Measurements from ENCODE around the gene PRDM12. TPM values are rescaled to one million over a fixed set of nuclear protein-coding genes. Genes with fewer than 3 reads are reported as not detected.
A peak's percentile ranks its signal among the peaks of the same experiment; 100 is the strongest.

PRDM12 gene
- total and polyA plus RNA-seq, 11 donors: 0.14 TPM; not detected in 10

GRCh38 chr9:130630071-130630450 is 34.3 kb upstream of the PRDM12 start:
- H3K4me1 ChIP-seq: peaks cover 0 to 55% (median 16%) of the 10 kb centered on the region in 12 donors
- H3K9me3 ChIP-seq: no peaks in the 10 kb centered on the region
- H3K4me3 ChIP-seq: no peak overlapping the region
- ATAC-seq: no peak
- peaks cover 2 to 100% (median 90%) of the 10 kb centered on the region in 9 donors for H3K36me3 ChIP-seq
- no peak for TF ChIP-seq POLR2A (IDR thresholded peaks at IDR 0.05)
- TF ChIP-seq, protein P1, sequence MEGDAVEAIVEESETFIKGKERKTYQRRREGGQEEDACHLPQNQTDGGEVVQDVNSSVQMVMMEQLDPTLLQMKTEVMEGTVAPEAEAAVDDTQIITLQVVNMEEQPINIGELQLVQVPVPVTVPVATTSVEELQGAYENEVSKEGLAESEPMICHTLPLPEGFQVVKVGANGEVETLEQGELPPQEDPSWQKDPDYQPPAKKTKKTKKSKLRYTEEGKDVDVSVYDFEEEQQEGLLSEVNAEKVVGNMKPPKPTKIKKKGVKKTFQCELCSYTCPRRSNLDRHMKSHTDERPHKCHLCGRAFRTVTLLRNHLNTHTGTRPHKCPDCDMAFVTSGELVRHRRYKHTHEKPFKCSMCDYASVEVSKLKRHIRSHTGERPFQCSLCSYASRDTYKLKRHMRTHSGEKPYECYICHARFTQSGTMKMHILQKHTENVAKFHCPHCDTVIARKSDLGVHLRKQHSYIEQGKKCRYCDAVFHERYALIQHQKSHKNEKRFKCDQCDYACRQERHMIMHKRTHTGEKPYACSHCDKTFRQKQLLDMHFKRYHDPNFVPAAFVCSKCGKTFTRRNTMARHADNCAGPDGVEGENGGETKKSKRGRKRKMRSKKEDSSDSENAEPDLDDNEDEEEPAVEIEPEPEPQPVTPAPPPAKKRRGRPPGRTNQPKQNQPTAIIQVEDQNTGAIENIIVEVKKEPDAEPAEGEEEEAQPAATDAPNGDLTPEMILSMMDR (IDR thresholded peaks at IDR 0.05): no peak
- 92 to 94% (median 93%) methylated on average over 3 to 4 of the region's 4 CpGs for WGBS, 4 donors
- peak overlapping the region in 5 of 12 donors; percentile 51 to 74 (median 72) for H3K27ac ChIP-seq
- DNase-seq: no peak
- intact Hi-C loops (cut with DNase I): no loop called here
- no peaks in the 10 kb centered on the region for H3K27me3 ChIP-seq

GRCh38 chr9:130630506-130631330 is 33.7 kb upstream of the PRDM12 start:
- Histone ChIP-seq H3K27ac (peak overlapping the region in 6 of 12 donors; percentile 51 to 74 (median 70)), H3K9me3 (no peaks in the 10 kb centered on the region), H3K27me3 (no peaks in the 10 kb centered on the region), H3K4me3 (no peak overlapping the region), H3K36me3 (peaks cover 2 to 100% (median 89%) of the 10 kb centered on the region in 9 donors), H3K4me1 (peaks cover 0 to 53% (median 16%) of the 10 kb centered on the region in 12 donors)
- TF ChIP-seq POLR2A (IDR thresholded peaks at IDR 0.05): no peak
- ATAC-seq: peak; percentile 87 to 91 (median 89)
- 64 to 76% (median 68%) methylated on average over 18 to 27 of the region's 27 CpGs for WGBS, 4 donors
- peak; percentile 71 to 89 (median 82) for DNase-seq
- intact Hi-C loops (cut with DNase I): no loop called here

- DNase-seq (no peak), ATAC-seq (no peak)
- no peak overlapping the region for H3K4me3 ChIP-seq
- H3K9me3 ChIP-seq: no peaks in the 10 kb centered on the region
- peaks cover 2 to 100% (median 89%) of the 10 kb centered on the region in 9 donors for H3K36me3 ChIP-seq
- H3K27me3 ChIP-seq: no peaks in the 10 kb centered on the region
- peak overlapping the region in 6 of 12 donors; percentile 11 to 72 (median 62) for H3K27ac ChIP-seq
- TF ChIP-seq, protein P1 (IDR thresholded peaks at IDR 0.05): peak in 1 of 12 donors; percentile 6
- TF ChIP-seq POLR2A (IDR thresholded peaks at IDR 0.05): no peak
- 74 to 91% (median 84%) methylated on average over 20 to 22 of the region's 22 CpGs for WGBS, 4 donors
- H3K4me1 ChIP-seq: peaks cover 0 to 48% (median 15%) of the 10 kb centered on the region in 12 donors
- intact Hi-C loops (cut with DNase I): no loop called here
Measured at GRCh38 chr9:130631331-130632080, 32.9 kb upstream of the PRDM12 start.

DNA sequence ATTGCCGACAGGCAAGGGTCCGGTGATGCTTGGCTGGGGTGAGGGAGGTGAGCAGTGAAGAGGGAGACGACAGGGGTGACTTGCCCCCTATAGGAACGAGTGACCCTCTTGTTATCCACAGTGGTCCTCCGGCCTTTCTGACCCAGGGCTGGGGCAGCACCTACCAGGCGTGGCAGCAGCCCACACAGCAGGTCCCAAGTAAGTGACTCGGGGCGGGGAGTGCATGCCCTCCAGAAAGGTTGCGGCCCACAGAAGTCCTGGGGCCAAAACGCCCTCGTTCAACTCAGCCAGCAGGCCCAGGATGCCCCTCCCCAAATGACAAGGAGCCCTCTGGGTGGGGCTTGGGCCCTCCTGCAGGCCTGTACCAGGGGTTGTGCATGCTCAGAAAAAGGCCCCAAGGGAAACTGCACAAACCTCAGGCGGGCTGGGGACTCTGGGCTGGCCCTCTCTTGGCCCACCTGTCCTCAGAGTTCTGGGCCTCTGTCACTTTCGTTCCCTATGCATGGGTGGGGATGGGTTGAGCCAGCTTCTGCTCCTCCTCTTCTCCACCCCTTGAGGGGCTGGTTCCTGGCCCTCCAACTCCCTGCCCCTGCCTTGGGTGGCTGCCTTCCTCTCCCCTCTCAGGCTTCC is 32.2 kb upstream of the PRDM12 start:
- no peak for ATAC-seq
- no peaks in the 10 kb centered on the region for H3K27me3 ChIP-seq
- H3K9me3 ChIP-seq: no peaks in the 10 kb centered on the region
- TF ChIP-seq, protein P1 (IDR thresholded peaks at IDR 0.05): no peak
- TF ChIP-seq POLR2A (IDR thresholded peaks at IDR 0.05): no peak
- H3K36me3 ChIP-seq: peaks cover 2 to 100% (median 88%) of the 10 kb centered on the region in 9 donors
- intact Hi-C loops (cut with DNase I): no loop called here
- no peak overlapping the region for H3K4me3 ChIP-seq
- 87 to 95% (median 91%) methylated on average over 8 to 13 of the region's 13 CpGs for WGBS, 4 donors
- DNase-seq: no peak
- H3K4me1 ChIP-seq: peaks cover 0 to 45% (median 14%) of the 10 kb centered on the region in 12 donors
- no peak overlapping the region for H3K27ac ChIP-seq

Measured in heart left ventricle (tissue), 16 donors.